ENCODE measurements around the gene C3orf22.

Gene C3orf22

DNA sequence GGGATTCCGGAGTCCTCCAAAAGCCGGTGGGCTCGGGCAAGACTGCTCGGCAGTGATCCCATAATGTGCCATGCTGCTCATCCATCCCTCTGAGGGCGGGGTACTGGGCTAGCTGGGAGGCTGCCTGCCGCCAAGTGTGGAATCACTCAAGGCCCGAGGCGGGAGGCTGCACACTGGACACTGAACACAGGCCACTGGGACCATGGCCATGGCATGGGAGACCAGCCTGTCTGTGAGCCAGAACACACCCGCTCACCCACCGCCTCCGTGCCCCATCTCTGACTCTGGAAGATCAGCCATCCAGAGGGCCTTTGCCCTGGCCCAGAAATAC, 1.4 kb downstream of the C3orf22 start:
- Histone ChIP-seq H3K36me3 (ENCODE audit: control insufficient read depth in 1 of 2, insufficient read depth in 2 of 2, low read length in 2 of 2) (no peaks in the 10 kb centered on the region), H3K4me1 (ENCODE audit: control insufficient read depth in 1 of 2, insufficient read depth in 2 of 2, low read length in 2 of 2) (no peaks in the 10 kb centered on the region), H3K9ac (ENCODE audit: low read depth in 1 of 2, low read length in 2 of 2) (no peak overlapping the region), H3K4me3 (ENCODE audit: low read depth in 1 of 2, low read length in 2 of 2) (no peak overlapping the region), H3K27ac (ENCODE audit: low read depth, low read length) (no peak overlapping the region), H3K9me3 (ENCODE audit: control insufficient read depth in 1 of 2, low read length in 2 of 2) (no peaks in the 10 kb centered on the region), H3K27me3 (ENCODE audit: control insufficient read depth in 1 of 2, insufficient read depth in 2 of 2, low read length in 2 of 2) (no peaks in the 10 kb centered on the region)

DNA sequence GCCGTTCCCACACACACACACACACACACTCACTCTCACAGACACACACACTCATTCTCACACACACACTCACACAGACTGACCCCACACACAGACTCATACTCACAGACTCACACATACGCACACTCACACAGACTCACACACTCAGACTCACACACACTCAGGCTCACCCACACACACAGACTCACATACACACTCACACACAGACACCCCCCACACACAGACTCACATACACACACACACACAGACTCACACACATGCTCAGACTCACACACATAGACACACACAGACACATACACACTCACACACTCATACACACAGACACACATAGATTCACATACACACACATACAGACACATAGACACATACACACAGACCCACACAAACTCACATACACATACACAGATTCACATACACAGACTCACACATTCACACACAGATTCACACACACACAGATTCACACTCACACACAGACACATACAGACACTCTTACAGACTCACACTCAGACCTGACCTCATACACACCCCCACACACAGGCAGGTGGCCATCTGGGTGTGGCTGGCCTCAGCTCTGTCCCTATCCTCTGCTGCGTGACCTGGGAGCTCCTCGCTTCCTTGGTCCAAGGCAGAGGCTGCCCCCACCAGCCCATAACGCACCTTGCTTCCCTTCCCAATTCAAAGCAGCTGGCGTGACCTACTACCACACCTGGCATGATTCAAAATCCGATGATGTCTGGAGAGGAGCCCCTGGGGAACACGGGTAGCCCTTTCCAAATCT, 1.9 kb downstream of the C3orf22 start:
- Histone ChIP-seq H3K27me3 (ENCODE audit: control insufficient read depth in 1 of 2, insufficient read depth in 2 of 2, low read length in 2 of 2) (no peaks in the 10 kb centered on the region), H3K4me3 (ENCODE audit: low read depth in 1 of 2, low read length in 2 of 2) (no peak overlapping the region), H3K4me1 (ENCODE audit: control insufficient read depth in 1 of 2, insufficient read depth in 2 of 2, low read length in 2 of 2) (no peaks in the 10 kb centered on the region), H3K36me3 (ENCODE audit: control insufficient read depth in 1 of 2, insufficient read depth in 2 of 2, low read length in 2 of 2) (no peaks in the 10 kb centered on the region), H3K9ac (ENCODE audit: low read depth in 1 of 2, low read length in 2 of 2) (no peak overlapping the region), H3K27ac (ENCODE audit: low read depth, low read length) (no peak overlapping the region), H3K9me3 (ENCODE audit: control insufficient read depth in 1 of 2, low read length in 2 of 2) (no peaks in the 10 kb centered on the region)

DNA sequence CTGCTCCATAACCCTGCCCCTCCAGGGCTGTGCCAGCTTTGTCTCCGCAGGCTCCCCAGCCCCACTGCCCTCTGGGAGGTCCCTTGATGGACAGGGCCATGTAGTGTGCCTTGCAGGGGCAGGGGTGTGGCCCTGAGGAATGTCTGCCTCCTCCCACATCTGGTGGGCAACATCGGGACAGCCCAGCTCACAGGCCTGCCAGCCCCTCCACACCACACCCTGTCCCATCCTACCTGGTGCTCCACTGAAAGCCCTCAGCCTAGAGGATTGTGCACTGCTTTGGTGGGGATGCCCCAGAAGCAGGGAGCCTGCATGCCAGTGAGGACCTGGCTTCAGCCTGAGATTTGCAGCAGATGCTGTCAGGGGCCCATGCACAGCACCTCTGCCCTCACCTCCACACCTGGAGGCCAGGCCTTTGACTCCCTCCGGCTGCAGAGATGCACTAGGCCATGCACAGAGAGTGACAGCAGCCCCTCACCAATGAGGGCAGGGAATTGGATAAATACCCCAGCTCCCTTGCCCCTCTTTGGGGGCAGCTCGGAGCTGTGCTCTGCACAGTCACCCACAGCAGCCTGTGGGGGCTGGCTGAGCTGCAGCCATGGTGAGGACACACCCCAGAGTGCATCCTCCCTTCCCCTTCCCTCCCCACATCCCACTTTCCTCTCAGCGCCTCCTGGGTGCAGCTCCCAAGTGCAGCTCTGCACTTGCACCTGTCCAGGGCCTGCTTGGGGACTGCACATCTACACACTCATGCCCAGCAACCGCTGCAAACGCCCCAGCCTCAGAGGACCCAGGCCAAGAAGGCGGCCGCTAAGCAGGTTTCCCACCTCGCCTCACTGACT, 2.7 kb downstream of the C3orf22 start:
- Histone ChIP-seq H3K36me3 (ENCODE audit: control insufficient read depth in 1 of 2, insufficient read depth in 2 of 2, low read length in 2 of 2) (no peaks in the 10 kb centered on the region), H3K27me3 (ENCODE audit: control insufficient read depth in 1 of 2, insufficient read depth in 2 of 2, low read length in 2 of 2) (no peaks in the 10 kb centered on the region), H3K4me3 (ENCODE audit: low read depth in 1 of 2, low read length in 2 of 2) (no peak overlapping the region), H3K27ac (ENCODE audit: low read depth, low read length) (no peak overlapping the region), H3K9me3 (ENCODE audit: control insufficient read depth in 1 of 2, low read length in 2 of 2) (no peaks in the 10 kb centered on the region), H3K9ac (ENCODE audit: low read depth in 1 of 2, low read length in 2 of 2) (no peak overlapping the region), H3K4me1 (ENCODE audit: control insufficient read depth in 1 of 2, insufficient read depth in 2 of 2, low read length in 2 of 2) (no peaks in the 10 kb centered on the region)

DNA sequence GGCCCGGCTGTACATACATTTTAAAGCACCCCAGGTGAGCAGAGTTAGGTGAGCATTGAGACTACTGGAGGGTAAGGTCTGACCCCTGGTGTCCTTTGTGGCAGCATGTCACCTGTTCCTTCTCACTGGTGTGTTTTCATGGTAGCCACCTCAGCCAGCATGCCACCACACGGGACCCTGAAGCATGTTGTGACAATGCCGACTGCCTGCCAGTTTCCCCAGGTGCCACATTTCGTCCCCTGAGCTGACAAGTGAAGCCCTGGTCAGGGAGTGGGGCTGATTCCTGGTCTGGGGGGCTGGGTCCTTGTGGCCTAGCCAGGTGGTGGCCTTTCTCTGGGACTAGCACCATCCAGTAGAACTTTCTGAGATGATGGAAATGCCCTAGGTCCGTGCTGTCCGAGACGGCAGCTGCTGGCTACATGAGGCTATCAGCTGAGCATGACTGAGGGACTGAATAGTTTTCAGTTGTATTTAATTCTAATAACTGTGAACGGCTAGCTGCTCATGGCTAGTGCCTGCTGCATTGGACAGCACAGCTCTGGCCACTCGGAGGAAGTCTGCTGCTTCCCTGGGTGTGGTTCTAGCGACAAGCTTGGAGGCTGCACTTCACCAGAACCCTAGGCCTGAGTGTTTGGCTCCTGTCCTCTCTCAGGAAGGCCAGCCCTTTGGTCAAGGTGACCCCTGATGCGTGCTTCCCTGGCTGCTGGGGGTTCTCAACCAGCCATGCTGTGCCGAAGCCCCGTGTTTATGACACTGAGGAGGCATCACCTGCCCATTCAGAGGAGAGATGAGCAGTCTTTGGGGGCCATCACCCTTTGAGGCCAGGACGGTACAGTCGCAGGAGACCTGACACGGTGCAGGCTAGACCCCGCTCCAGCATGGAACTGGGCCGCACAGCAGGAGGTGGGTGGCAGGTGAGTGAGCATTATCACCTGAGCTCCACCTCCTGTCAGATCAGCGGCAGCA, 3.9 kb downstream of the C3orf22 start:
- no peaks in the 10 kb centered on the region for H3K27me3 ChIP-seq (ENCODE audit: control insufficient read depth in 1 of 2, insufficient read depth in 2 of 2, low read length in 2 of 2)
- no peaks in the 10 kb centered on the region for H3K4me1 ChIP-seq (ENCODE audit: control insufficient read depth in 1 of 2, insufficient read depth in 2 of 2, low read length in 2 of 2)
- H3K4me3 ChIP-seq (ENCODE audit: low read depth in 1 of 2, low read length in 2 of 2): no peak overlapping the region
- no peak overlapping the region for H3K9ac ChIP-seq (ENCODE audit: low read depth in 1 of 2, low read length in 2 of 2)
- no peaks in the 10 kb centered on the region for H3K9me3 ChIP-seq (ENCODE audit: control insufficient read depth in 1 of 2, low read length in 2 of 2)
- H3K27ac ChIP-seq (ENCODE audit: low read depth, low read length): no peak overlapping the region
- no peaks in the 10 kb centered on the region for H3K36me3 ChIP-seq (ENCODE audit: control insufficient read depth in 1 of 2, insufficient read depth in 2 of 2, low read length in 2 of 2)

DNA sequence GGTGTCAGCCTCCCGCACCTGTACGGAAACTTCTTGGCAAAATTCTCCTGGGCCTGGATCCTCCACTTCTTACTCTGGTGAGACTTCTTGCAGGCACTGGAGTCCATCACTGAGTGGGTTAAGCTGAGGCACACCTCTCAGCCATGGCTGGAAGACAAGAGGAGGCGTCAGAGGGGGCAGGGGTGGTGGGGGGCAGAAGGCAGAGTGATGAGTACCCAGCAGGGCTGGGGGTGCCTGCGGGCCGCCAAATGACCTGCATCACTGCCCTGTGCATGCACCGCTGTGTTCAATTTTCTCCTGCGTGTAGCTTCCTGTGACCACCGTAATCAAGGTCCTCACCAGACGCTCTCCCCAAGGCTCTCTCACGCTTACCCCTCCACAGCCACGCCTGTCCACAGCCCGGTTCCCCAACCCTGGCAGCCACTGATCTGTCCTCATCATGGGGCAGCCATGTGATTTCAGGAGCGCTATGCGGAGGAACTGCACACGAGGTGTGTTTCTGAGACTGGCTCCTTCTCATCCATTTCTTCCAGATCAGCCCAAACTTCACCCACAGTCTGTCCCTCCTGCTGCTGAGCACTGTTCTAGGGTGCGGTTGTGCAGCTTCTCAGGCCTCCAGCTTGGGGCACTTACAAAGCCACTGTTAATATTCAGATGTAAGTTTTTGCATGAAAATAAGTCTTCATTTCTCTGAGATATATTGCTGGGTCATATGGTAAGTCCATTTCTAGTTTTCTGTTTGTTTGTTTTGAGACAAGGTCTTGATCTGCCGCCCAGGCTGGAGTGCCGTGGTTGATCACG, 5.2 kb downstream of the C3orf22 start:
- no peaks in the 10 kb centered on the region for H3K36me3 ChIP-seq (ENCODE audit: control insufficient read depth in 1 of 2, insufficient read depth in 2 of 2, low read length in 2 of 2)
- no peak overlapping the region for H3K27ac ChIP-seq (ENCODE audit: low read depth, low read length)
- H3K4me3 ChIP-seq (ENCODE audit: low read depth in 1 of 2, low read length in 2 of 2): no peak overlapping the region
- H3K27me3 ChIP-seq (ENCODE audit: control insufficient read depth in 1 of 2, insufficient read depth in 2 of 2, low read length in 2 of 2): no peaks in the 10 kb centered on the region
- H3K4me1 ChIP-seq (ENCODE audit: control insufficient read depth in 1 of 2, insufficient read depth in 2 of 2, low read length in 2 of 2): no peaks in the 10 kb centered on the region
- no peak overlapping the region for H3K9ac ChIP-seq (ENCODE audit: low read depth in 1 of 2, low read length in 2 of 2)
- no peaks in the 10 kb centered on the region for H3K9me3 ChIP-seq (ENCODE audit: control insufficient read depth in 1 of 2, low read length in 2 of 2)

DNA sequence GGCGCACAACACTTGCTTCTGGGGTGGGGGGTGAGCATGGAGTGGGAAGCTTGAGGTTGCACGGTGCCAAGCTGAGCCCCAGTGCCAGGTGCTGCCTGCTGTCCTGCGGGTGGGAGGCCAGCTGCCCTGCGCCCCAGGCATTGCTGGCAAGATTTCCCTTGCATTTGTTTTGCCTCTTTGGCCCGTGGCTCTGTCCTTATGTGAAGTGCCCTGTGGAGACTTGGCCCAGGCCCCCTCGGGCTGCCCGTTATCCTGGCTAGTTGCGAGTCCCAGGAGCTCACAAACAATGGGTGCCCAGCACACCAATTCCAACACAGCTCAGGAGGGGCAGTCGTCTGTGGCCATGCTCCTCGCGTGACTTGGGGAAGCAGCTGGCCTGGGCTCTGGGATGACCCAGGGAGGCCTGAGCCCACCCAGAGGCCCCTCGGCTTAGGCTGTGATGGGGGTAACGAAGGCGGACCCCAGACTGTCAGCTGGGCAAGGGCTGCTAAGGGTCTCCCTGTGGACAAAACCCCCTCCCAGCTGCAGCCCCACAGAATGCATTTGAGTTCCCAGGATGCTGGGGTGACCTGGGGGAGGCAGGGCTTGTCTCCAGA, 5.9 kb downstream of the C3orf22 start:
- Histone ChIP-seq H3K4me3 (ENCODE audit: low read depth in 1 of 2, low read length in 2 of 2) (no peak overlapping the region), H3K36me3 (ENCODE audit: control insufficient read depth in 1 of 2, insufficient read depth in 2 of 2, low read length in 2 of 2) (no peaks in the 10 kb centered on the region), H3K4me1 (ENCODE audit: control insufficient read depth in 1 of 2, insufficient read depth in 2 of 2, low read length in 2 of 2) (no peaks in the 10 kb centered on the region), H3K9ac (ENCODE audit: low read depth in 1 of 2, low read length in 2 of 2) (no peak overlapping the region), H3K27me3 (ENCODE audit: control insufficient read depth in 1 of 2, insufficient read depth in 2 of 2, low read length in 2 of 2) (no peaks in the 10 kb centered on the region), H3K27ac (ENCODE audit: low read depth, low read length) (no peak overlapping the region), H3K9me3 (ENCODE audit: control insufficient read depth in 1 of 2, low read length in 2 of 2) (no peaks in the 10 kb centered on the region)

DNA sequence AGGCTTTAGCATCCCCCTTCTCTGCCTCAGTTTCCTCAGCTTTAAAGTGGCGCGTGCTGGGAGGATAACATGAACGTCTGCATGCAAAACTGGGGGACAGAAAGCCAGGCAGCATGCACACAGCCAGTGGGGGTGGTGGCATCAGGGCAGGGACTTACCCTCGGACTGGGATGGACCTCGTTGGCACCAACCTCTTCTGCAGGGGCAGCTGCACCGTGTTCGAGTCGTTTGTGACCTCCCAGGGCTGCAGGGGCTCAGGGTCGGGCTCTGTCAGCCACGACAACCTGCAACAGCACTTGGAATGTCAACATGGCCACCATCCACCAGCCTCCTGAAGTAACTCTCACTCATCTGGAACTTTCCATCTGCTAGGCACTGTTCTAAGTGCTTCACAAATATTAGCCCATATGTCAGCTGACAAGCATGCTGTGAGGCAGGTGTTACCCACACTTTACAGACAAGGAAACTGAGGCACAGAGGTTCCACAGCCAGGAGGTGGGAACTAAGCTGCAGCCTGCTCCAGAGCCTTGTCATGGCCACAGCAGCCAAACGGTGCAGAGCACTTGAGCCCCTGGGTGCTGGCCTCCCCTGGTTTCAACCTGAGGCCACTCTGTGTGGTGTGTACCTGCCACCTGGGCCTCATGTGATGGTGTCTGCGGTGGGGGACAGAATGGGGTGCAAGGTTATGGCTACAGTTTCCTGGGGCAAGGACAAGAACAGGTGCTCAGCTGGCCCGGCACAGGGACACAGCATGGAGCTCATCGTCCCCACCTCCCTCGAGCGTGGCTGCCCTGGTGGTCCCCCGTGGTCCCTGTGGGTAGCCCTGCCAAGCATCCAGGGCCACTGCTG, 6.7 kb downstream of the C3orf22 start:
- no peaks in the 10 kb centered on the region for H3K9me3 ChIP-seq (ENCODE audit: control insufficient read depth in 1 of 2, low read length in 2 of 2)
- no peaks in the 10 kb centered on the region for H3K27me3 ChIP-seq (ENCODE audit: control insufficient read depth in 1 of 2, insufficient read depth in 2 of 2, low read length in 2 of 2)
- H3K9ac ChIP-seq (ENCODE audit: low read depth in 1 of 2, low read length in 2 of 2): no peak overlapping the region
- H3K27ac ChIP-seq (ENCODE audit: low read depth, low read length): no peak overlapping the region
- no peak overlapping the region for H3K4me3 ChIP-seq (ENCODE audit: low read depth in 1 of 2, low read length in 2 of 2)
- H3K4me1 ChIP-seq (ENCODE audit: control insufficient read depth in 1 of 2, insufficient read depth in 2 of 2, low read length in 2 of 2): no peaks in the 10 kb centered on the region
- H3K36me3 ChIP-seq (ENCODE audit: control insufficient read depth in 1 of 2, insufficient read depth in 2 of 2, low read length in 2 of 2): no peaks in the 10 kb centered on the region

DNA sequence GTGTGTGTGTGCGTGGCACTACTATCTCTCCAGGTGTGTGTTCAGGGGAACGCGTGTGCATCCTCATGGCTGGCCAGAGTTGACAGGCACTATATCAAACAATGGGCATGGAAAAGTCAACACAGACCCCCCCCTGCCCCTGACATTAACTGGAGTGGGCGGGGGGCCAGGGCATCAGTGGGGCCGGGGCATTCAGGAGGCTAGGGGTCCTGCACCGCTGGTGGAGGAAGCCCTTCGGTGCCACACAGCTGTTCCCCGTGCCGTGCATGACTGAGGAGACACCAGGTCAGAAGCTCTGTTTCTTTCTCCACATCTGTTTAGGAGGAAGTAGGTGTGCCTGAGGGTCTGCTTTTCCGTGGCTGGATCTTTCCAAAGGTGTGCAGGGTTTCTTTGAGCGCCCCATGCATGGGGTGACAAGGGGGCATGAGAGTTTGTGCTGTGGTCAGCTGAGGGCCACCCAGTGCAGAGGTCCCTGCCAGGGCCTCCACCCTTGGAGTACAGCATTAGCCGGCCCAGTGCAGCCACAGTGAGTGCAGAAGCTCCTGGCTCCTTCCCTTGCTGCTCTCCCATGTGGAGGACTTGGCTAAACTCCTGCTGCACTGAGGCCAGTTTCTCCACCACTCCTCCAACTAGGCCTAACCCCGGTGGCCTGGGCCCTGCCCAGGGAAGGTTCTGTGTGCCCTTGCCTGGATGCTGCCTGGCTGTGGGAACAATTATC, 7.5 kb downstream of the C3orf22 start:
- no peaks in the 10 kb centered on the region for H3K4me1 ChIP-seq (ENCODE audit: control insufficient read depth in 1 of 2, insufficient read depth in 2 of 2, low read length in 2 of 2)

More for the DNA sequence above, 7.5 kb downstream of the C3orf22 start:
- Histone ChIP-seq H3K4me3 (ENCODE audit: low read depth in 1 of 2, low read length in 2 of 2) (no peak overlapping the region), H3K9ac (ENCODE audit: low read depth in 1 of 2, low read length in 2 of 2) (no peak overlapping the region), H3K27ac (ENCODE audit: low read depth, low read length) (no peak overlapping the region), H3K27me3 (ENCODE audit: control insufficient read depth in 1 of 2, insufficient read depth in 2 of 2, low read length in 2 of 2) (peaks cover 0 to 3% of the 10 kb centered on the region in 2 donors), H3K9me3 (ENCODE audit: control insufficient read depth in 1 of 2, low read length in 2 of 2) (no peaks in the 10 kb centered on the region), H3K36me3 (ENCODE audit: control insufficient read depth in 1 of 2, insufficient read depth in 2 of 2, low read length in 2 of 2) (no peaks in the 10 kb centered on the region)
